ENCODE data around the gene PELO.

DNA sequence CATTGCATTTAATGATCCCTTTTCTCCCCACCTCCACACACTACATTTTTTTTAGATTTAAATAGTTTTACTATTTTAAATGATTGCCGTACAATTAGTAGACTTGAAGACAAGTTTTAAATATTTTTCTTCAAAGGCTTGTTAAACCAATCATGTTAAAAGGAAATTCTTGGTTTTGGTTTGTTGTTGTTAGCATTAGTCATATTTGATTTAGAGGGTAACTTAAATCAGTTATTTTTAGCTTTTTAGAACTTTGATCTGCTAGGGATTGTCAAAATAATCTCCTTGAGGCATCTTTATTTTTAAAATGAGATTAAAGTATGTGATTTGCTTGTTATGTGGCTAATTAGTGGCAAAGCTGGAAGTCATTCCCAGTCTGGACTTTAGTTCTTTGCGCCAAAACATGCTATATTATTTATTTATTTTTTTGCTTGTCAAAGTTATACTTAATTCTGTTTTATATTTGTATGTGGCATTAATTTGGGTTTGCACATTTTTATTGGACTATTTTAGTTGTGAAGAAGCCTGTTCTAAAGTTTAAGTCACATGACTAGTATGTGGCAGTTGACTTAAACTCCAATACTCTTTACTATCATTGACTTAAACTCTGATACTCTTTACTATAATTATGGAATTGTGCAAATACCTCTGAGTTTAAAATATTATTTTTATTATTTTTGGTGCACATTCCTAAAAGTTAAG lies 14.7 kb downstream of the PELO start:
- TF ChIP-seq CTCF (IDR thresholded peaks at IDR 0.05; ENCODE audit: low read depth, low read length, poor library complexity, severe bottlenecking) (no peak), EZH2phosphoT487 (IDR thresholded peaks at IDR 0.05; ENCODE audit: borderline replicate concordance, low read length) (no peak)

Data from DOHH2 (cell line).